K562 (cell line): ENCODE data around the gene ZNF862. TPM values are rescaled to one million over a fixed set of nuclear protein-coding genes. Genes with fewer than 3 reads are reported as not detected.

Experiments
- BHLHE40 ChIP-seq: IDR thresholded peaks from 2 replicates; pipeline ENCODE4 v1.6.1; 2011; ENCODE audit warnings: low read length, improper control_type of control experiment
- CBX8 ChIP-seq: fragments of 200-600 bp; sonication (generic); IDR thresholded peaks from 2 replicates; pipeline ENCODE4 v1.6.1; 2012; ENCODE audit warnings: borderline replicate concordance, mixed run types, low read depth, mild to moderate bottlenecking, moderate library complexity, mixed read lengths, low read length, control low read depth, inconsistent platforms; ENCODE audit not compliant: poor library complexity, severe bottlenecking; ENCODE audit errors: extremely low read depth
- ERF ChIP-seq: fragments of 450-650 bp; formaldehyde crosslinking; IDR thresholded peaks from 2 replicates; pipeline ENCODE4 v1.4.0; 2020; ENCODE audit warnings: mild to moderate bottlenecking, mixed read lengths
- GTF2E2 ChIP-seq: fragments of 200-800 bp; sonication (Bioruptor generic); IDR thresholded peaks from 2 replicates; pipeline ENCODE4 v1.6.1; 2016; ENCODE audit warnings: missing genetic modification characterization, missing compliant biosample characterization
- KDM4B ChIP-seq, 2 experiments: fragments of 450-650 bp in 1 of 2; sonication (generic) in 1 of 2; IDR thresholded peaks; 2 replicates each; pipeline ENCODE4 v1.6.1; 2016 to 2017; ENCODE audit warnings: borderline replicate concordance in 2 of 2, antibody characterized with exemption in 1 of 2, low read depth in 1 of 2, mild to moderate bottlenecking in 1 of 2
- LEF1 ChIP-seq: fragments of 450-650 bp; IDR thresholded peaks from 2 replicates; pipeline ENCODE4 v1.6.1; 2016; ENCODE audit warnings: mild to moderate bottlenecking
- NCOA1 ChIP-seq: fragments of 450-650 bp; IDR thresholded peaks from 2 replicates; pipeline ENCODE4 v1.6.1; 2016; ENCODE audit warnings: low read depth
- NCOA2 ChIP-seq, 2 experiments: fragments of 450-650 bp; IDR thresholded peaks; 2 replicates each; pipeline ENCODE4 v1.6.1; 2018; ENCODE audit warnings: mild to moderate bottlenecking in 2 of 2, moderate library complexity in 1 of 2; ENCODE audit not compliant: partially characterized antibody in 2 of 2
- PTTG1 ChIP-seq: fragments of 450-650 bp; IDR thresholded peaks from 2 replicates; pipeline ENCODE4 v1.6.1; 2016; ENCODE audit warnings: low read depth, mild to moderate bottlenecking, missing genetic modification characterization, missing compliant biosample characterization
- RB1 ChIP-seq: fragments of 450-650 bp; IDR thresholded peaks from 2 replicates; pipeline ENCODE4 v1.6.1; 2017; ENCODE audit warnings: low read depth, mild to moderate bottlenecking
- XRCC5 ChIP-seq: fragments of 200-400 bp; formaldehyde crosslinking; IDR thresholded peaks from 2 replicates; pipeline ENCODE4 v1.6.1; 2017; ENCODE audit warnings: low read depth, mild to moderate bottlenecking, low read length
- ZNF232 ChIP-seq: sonication (generic); formaldehyde crosslinking; IDR thresholded peaks from 2 replicates; pipeline ENCODE4 v1.8.0; 2022; ENCODE audit warnings: mild to moderate bottlenecking, missing genetic modification reagents
- polyA plus RNA-seq, 8 experiments: library from polyadenylated mRNA; depleted of rRNA in 4 of 8; stranded (reverse) in 5 of 8; unstranded in 3 of 8; fragments of >200 nt; fragmentation: Nextera tagmentation in 2 of 8; fragmentation: Illumina TruSeq in 1 of 8; extraction: Ambion mirVana in 2 of 8; extraction: Trizol in 1 of 8; gene quantifications; 2 replicates each; pipeline versions ENCODE4 v1.2.1 to v1.2.3, GENCODE V29; 2011 to 2014; ENCODE audit warnings: inconsistent platforms in 1 of 8, missing spikeins in 1 of 8
- total RNA-seq, 7 experiments: library from RNA; depleted of rRNA in 6 of 7; stranded (reverse); fragments of >200 nt in 6 of 7; fragmentation: Illumina TruSeq in 2 of 7; extraction: Trizol in 2 of 7; gene quantifications; 2 replicates each; pipeline versions ENCODE4 v1.2.1 to v1.2.3, GENCODE V29; 2011 to 2021; ENCODE audit warnings: low replicate concordance in 1 of 7
- TF ChIP-seq, protein P1 (sequence below): sonication (generic); formaldehyde crosslinking; IDR thresholded peaks from 2 replicates; pipeline ENCODE4 v1.8.1; 2023; ENCODE audit warnings: missing genetic modification reagents, mild to moderate bottlenecking, borderline replicate concordance
- TF ChIP-seq, protein P2 (sequence below): fragments of 200-400 bp; formaldehyde crosslinking; IDR thresholded peaks from 2 replicates; pipeline ENCODE4 v1.6.1; 2017; ENCODE audit warnings: mild to moderate bottlenecking, low read depth, low read length, moderate library complexity
- TF ChIP-seq, protein P3 (sequence below): fragments of 450-650 bp; IDR thresholded peaks from 2 replicates; pipeline ENCODE4 v1.6.1; 2014; ENCODE audit warnings: low read depth, mild to moderate bottlenecking, moderate library complexity, borderline replicate concordance

Gene ZNF862
- total and polyA plus RNA-seq, 9 of the 15 experiments (the other 6 are each of a cell fraction or from before 2014, with no cell fraction given): 1.1 to 3.9 (median 2.6) TPM

DNA sequence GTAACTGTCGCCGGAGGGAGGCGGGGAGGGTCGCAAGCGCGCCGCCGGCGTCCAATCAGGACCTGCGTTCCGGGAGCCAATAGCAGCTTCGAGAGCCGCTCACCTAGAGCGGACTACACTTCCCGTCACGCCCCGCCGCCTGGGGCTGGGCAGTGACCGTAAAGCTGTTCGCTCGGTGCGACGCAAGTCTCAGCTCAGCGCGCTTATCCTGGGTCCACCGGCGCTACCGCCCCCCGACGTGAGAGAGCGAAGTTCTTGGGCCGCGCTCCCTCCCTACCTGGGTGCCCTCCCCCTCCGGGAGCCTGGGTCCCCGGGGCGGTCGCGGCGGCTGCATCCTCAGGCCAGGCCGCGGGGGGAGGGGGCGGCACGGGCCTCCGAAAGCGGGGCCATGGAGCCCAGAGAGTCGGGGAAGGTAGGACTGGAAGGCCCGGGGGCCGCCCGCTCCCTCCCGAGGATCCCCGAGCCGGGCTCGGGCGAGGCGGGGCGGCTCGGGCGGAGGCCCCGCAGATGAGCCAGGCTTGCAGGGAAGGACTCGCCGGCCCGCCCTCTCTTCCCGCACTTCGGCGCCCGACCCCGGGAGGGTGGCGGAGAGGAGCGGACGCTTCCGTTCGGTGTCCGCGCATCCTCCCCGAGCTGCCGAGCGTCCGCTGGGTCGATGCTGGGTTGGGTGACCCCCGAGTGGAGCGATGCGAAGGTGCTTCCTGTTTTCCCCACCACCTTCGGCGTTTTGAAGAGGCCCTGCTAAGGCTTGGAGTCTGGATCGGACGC is at the start of gene ZNF862 (continued):
- TF ChIP-seq XRCC5: peak; percentile 56; the same call in 1 of the 2 replicates
- TF ChIP-seq, protein P1, sequence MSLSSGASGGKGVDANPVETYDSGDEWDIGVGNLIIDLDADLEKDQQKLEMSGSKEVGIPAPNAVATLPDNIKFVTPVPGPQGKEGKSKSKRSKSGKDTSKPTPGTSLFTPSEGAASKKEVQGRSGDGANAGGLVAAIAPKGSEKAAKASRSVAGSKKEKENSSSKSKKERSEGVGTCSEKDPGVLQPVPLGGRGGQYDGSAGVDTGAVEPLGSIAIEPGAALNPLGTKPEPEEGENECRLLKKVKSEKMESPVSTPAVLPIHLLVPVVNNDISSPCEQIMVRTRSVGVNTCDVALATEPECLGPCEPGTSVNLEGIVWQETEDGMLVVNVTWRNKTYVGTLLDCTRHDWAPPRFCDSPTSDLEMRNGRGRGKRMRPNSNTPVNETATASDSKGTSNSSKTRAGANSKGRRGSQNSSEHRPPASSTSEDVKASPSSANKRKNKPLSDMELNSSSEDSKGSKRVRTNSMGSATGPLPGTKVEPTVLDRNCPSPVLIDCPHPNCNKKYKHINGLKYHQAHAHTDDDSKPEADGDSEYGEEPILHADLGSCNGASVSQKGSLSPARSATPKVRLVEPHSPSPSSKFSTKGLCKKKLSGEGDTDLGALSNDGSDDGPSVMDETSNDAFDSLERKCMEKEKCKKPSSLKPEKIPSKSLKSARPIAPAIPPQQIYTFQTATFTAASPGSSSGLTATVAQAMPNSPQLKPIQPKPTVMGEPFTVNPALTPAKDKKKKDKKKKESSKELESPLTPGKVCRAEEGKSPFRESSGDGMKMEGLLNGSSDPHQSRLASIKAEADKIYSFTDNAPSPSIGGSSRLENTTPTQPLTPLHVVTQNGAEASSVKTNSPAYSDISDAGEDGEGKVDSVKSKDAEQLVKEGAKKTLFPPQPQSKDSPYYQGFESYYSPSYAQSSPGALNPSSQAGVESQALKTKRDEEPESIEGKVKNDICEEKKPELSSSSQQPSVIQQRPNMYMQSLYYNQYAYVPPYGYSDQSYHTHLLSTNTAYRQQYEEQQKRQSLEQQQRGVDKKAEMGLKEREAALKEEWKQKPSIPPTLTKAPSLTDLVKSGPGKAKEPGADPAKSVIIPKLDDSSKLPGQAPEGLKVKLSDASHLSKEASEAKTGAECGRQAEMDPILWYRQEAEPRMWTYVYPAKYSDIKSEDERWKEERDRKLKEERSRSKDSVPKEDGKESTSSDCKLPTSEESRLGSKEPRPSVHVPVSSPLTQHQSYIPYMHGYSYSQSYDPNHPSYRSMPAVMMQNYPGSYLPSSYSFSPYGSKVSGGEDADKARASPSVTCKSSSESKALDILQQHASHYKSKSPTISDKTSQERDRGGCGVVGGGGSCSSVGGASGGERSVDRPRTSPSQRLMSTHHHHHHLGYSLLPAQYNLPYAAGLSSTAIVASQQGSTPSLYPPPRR (CRISPR knock-in tag): no peak
- TF ChIP-seq, protein P2, sequence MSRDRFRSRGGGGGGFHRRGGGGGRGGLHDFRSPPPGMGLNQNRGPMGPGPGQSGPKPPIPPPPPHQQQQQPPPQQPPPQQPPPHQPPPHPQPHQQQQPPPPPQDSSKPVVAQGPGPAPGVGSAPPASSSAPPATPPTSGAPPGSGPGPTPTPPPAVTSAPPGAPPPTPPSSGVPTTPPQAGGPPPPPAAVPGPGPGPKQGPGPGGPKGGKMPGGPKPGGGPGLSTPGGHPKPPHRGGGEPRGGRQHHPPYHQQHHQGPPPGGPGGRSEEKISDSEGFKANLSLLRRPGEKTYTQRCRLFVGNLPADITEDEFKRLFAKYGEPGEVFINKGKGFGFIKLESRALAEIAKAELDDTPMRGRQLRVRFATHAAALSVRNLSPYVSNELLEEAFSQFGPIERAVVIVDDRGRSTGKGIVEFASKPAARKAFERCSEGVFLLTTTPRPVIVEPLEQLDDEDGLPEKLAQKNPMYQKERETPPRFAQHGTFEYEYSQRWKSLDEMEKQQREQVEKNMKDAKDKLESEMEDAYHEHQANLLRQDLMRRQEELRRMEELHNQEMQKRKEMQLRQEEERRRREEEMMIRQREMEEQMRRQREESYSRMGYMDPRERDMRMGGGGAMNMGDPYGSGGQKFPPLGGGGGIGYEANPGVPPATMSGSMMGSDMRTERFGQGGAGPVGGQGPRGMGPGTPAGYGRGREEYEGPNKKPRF: no peak
- no peak for TF ChIP-seq NCOA1
- peak; percentile 86 for TF ChIP-seq RB1
- TF ChIP-seq, protein P3, sequence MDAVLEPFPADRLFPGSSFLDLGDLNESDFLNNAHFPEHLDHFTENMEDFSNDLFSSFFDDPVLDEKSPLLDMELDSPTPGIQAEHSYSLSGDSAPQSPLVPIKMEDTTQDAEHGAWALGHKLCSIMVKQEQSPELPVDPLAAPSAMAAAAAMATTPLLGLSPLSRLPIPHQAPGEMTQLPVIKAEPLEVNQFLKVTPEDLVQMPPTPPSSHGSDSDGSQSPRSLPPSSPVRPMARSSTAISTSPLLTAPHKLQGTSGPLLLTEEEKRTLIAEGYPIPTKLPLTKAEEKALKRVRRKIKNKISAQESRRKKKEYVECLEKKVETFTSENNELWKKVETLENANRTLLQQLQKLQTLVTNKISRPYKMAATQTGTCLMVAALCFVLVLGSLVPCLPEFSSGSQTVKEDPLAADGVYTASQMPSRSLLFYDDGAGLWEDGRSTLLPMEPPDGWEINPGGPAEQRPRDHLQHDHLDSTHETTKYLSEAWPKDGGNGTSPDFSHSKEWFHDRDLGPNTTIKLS: peak; percentile 94
- TF ChIP-seq CBX8: no peak
- TF ChIP-seq BHLHE40: 0 out of 2 replicates have a peak, but pooled peaks have one; percentile 19
- no peak for TF ChIP-seq GTF2E2 (tag)
- TF ChIP-seq PTTG1 (tag): no peak
- no peak for TF ChIP-seq KDM4B (IDR thresholded peaks at IDR 0.05; ENCODE audit: borderline replicate concordance in 2 of 2, low read depth in 1 of 2)
- TF ChIP-seq NCOA2 (IDR thresholded peaks at IDR 0.05; ENCODE audit: partially characterized antibody in 2 of 2): no peak
- no peak for TF ChIP-seq LEF1
- no peak for TF ChIP-seq ZNF232 (CRISPR knock-in tag)
- 0 out of 2 replicates have a peak, but pooled peaks have one; percentile 22 for TF ChIP-seq ERF (CRISPR knock-in tag)
